Lung (tissue), 12 donors: Measurements from ENCODE around the gene TDRD7. TPM values are rescaled to one million over a fixed set of nuclear protein-coding genes. Genes with fewer than 3 reads are reported as not detected.

Experiments
- ATAC-seq: fragments of 200-7000 bp; cut with Tn5 transposase; one replicate; pipeline ENCODE4 v1.9.1; 2020; ENCODE audit warnings: moderate number of reproducible peaks; ENCODE audit not compliant: insufficient read depth, low FRiP score
- DNase-seq, 3 donors: peaks; one replicate each; pipeline ENCODE4 v3.0.0-alpha.2; 2013 to 2017
- H3K27ac ChIP-seq, 2 donors: one replicate each; pipeline ENCODE4 v1.5.1; 2013; ENCODE audit warnings: mild to moderate bottlenecking in 2 of 2, moderate library complexity in 2 of 2, control low read depth in 1 of 2, inconsistent platforms in 1 of 2, low read depth in 1 of 2, low read length in 1 of 2
- H3K27me3 ChIP-seq, 3 donors: one replicate each; pipeline ENCODE4 v1.5.1; 2013; ENCODE audit warnings: low read length in 2 of 3; ENCODE audit not compliant: control insufficient read depth in 3 of 3, insufficient read depth in 3 of 3
- H3K36me3 ChIP-seq, 4 donors: one replicate each; pipeline ENCODE4 v1.5.1; 2013; ENCODE audit warnings: low read length in 4 of 4, mild to moderate bottlenecking in 1 of 4, moderate library complexity in 1 of 4; ENCODE audit not compliant: control insufficient read depth in 4 of 4, insufficient read depth in 4 of 4
- H3K4me1 ChIP-seq, 5 donors: one replicate each; pipeline ENCODE4 v1.5.1; 2013; ENCODE audit warnings: low read length in 5 of 5, mild to moderate bottlenecking in 2 of 5, moderate library complexity in 1 of 5; ENCODE audit not compliant: control insufficient read depth in 5 of 5, insufficient read depth in 5 of 5
- H3K4me3 ChIP-seq: one replicate; pipeline ENCODE4 v1.5.1; 2013; ENCODE audit warnings: mild to moderate bottlenecking, control low read depth, moderate library complexity
- H3K9ac ChIP-seq, 2 donors: one replicate each; pipeline ENCODE4 v1.5.1; 2013; ENCODE audit warnings: low read length in 2 of 2, control low read depth in 1 of 2; ENCODE audit not compliant: insufficient read depth in 1 of 2
- H3K9me3 ChIP-seq, 4 donors: one replicate each; pipeline ENCODE4 v1.5.1; 2013; ENCODE audit warnings: low read length in 3 of 4, mild to moderate bottlenecking in 1 of 4, moderate library complexity in 1 of 4; ENCODE audit not compliant: control insufficient read depth in 4 of 4, insufficient read depth in 3 of 4
- WGBS, 2 donors: extraction: QIAGEN DNeasy Blood & Tissue Kit; methylation state at CpG; one replicate each; pipeline ENCODE4 v1.1.7; 2013; 5-methylcytosine and 5-hydroxymethylcytosine counted together
- polyA plus RNA-seq, 2 donors: library from polyadenylated mRNA; stranded (reverse); fragments of 200-250 nt; gene quantifications; one replicate each; pipeline ENCODE4 v1.2.1, GENCODE V29; 2013
- total RNA-seq, 2 donors: library from RNA; depleted of rRNA in 1 of 2; stranded (reverse); fragments of >200 nt in 1 of 2; gene quantifications; one replicate each; pipeline ENCODE4 v1.2.1, GENCODE V29; 2014 to 2021
- TF ChIP-seq, protein P1 (sequence below): IDR thresholded peaks from 2 replicates; pipeline ENCODE4 v1.5.1; 2012; ENCODE audit warnings: mild to moderate bottlenecking; ENCODE audit errors: control extremely low read depth, extremely low read depth
- donor health status: control.
- donor health status: control.
- donor health status: Bipolar disorder and iron deficiency.
- donor health status: healthy.
- donor health status: DM: yes; HTN: yes; CAD: no.

TDRD7 gene
- total and polyA plus RNA-seq, 4 donors, result 6.8 to 13.3 (median 11.7) TPM

DNA sequence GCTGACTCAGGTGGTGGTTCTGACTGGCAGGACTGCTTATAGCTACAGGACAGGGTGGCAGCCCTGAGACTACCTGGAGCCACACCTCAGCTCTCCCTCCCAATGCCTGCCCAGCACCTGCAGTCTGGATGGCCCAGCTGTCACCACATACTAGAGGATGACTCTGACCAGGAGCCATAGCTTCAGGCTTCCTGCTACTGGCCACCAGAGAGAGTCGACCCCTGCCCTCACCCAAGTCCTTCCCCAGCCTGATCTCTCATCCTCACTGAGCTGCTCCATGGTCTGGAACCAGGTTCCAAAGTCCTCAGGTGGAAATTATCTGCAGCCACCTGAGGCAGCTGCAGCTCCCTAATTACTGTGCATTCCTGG lies 25.6 kb upstream of the TDRD7 start:
- Histone ChIP-seq H3K4me1 (peaks cover 0 to 8% (median 0%) of the 10 kb centered on the region in 5 donors), H3K9ac (no peak overlapping the region), H3K9me3 (no peaks in the 10 kb centered on the region), H3K4me3 (no peak overlapping the region), H3K27ac (no peak overlapping the region), H3K27me3 (no peaks in the 10 kb centered on the region), H3K36me3 (no peaks in the 10 kb centered on the region)
- DNase-seq, result no peak
- TF ChIP-seq, protein P1, sequence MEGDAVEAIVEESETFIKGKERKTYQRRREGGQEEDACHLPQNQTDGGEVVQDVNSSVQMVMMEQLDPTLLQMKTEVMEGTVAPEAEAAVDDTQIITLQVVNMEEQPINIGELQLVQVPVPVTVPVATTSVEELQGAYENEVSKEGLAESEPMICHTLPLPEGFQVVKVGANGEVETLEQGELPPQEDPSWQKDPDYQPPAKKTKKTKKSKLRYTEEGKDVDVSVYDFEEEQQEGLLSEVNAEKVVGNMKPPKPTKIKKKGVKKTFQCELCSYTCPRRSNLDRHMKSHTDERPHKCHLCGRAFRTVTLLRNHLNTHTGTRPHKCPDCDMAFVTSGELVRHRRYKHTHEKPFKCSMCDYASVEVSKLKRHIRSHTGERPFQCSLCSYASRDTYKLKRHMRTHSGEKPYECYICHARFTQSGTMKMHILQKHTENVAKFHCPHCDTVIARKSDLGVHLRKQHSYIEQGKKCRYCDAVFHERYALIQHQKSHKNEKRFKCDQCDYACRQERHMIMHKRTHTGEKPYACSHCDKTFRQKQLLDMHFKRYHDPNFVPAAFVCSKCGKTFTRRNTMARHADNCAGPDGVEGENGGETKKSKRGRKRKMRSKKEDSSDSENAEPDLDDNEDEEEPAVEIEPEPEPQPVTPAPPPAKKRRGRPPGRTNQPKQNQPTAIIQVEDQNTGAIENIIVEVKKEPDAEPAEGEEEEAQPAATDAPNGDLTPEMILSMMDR, result no peak
- WGBS, 2 donors, result 47 to 50% methylated on average over 1 of the region's 1 CpG
- no peak for ATAC-seq

GRCh38 chr9:97386733-97387503 lies 25.0 kb upstream of the TDRD7 start:
- Histone ChIP-seq H3K9ac (no peak overlapping the region), H3K4me3 (no peak overlapping the region)
- TF ChIP-seq, protein P1, result peak; percentile 79

GRCh38 chr9:97387504-97387886 lies 24.4 kb upstream of the TDRD7 start:
- Histone ChIP-seq H3K9me3 (no peaks in the 10 kb centered on the region), H3K4me3 (no peak overlapping the region), H3K27ac (no peak overlapping the region), H3K9ac (no peak overlapping the region), H3K4me1 (peaks cover 0 to 8% (median 0%) of the 10 kb centered on the region in 5 donors), H3K27me3 (no peaks in the 10 kb centered on the region), H3K36me3 (no peaks in the 10 kb centered on the region)
- TF ChIP-seq, protein P1, result no peak
- 44 to 50% methylated on average over 13 of the region's 13 CpGs for WGBS, 2 donors
- ATAC-seq (no peak), DNase-seq (no peak)

More at GRCh38 chr9:97386733-97387503, 25.0 kb upstream of the TDRD7 start:
- H3K9me3 ChIP-seq, result no peaks in the 10 kb centered on the region
- peak; percentile 86 to 88 (median 86) for DNase-seq
- no peak overlapping the region for H3K27ac ChIP-seq
- peak; percentile 50 for ATAC-seq
- no peaks in the 10 kb centered on the region for H3K36me3 ChIP-seq
- H3K4me1 ChIP-seq, result peaks cover 0 to 8% (median 0%) of the 10 kb centered on the region in 5 donors
- H3K27me3 ChIP-seq, result no peaks in the 10 kb centered on the region
- WGBS, 2 donors, result 5% methylated on average over 26 to 30 of the region's 30 CpGs
